ENCODE results near the gene RANBP3L.

Gene RANBP3L

GRCh38 chr5:36206913-36207312 lies 94.8 kb downstream of the RANBP3L start:
- DNase-seq (ENCODE audit: low spot score) = no peak

GRCh38 chr5:36205329-36205728 lies 96.4 kb downstream of the RANBP3L start:
- DNase-seq (ENCODE audit: low spot score) = no peak

- no peak for DNase-seq (ENCODE audit: low spot score)
Measured at GRCh38 chr5:36202521-36202961, 99.2 kb downstream of the RANBP3L start.

GRCh38 chr5:36200513-36200912 lies 101.2 kb downstream of the RANBP3L start:
- DNase-seq (ENCODE audit: low spot score) = no peak

- DNase-seq (ENCODE audit: low spot score) = no peak
Measured at GRCh38 chr5:36199620-36200019, 102.1 kb downstream of the RANBP3L start.

GRCh38 chr5:36198783-36199182 lies 102.9 kb downstream of the RANBP3L start:
- DNase-seq (ENCODE audit: low spot score) = peak; percentile 10
